ENCODE data around the gene SKOR1. TPM values are rescaled to one million over a fixed set of nuclear protein-coding genes. Genes with fewer than 3 reads are reported as not detected.

The SKOR1 gene
- total RNA-seq, 1 experiment from 2014 or later: 0.81 TPM

DNA sequence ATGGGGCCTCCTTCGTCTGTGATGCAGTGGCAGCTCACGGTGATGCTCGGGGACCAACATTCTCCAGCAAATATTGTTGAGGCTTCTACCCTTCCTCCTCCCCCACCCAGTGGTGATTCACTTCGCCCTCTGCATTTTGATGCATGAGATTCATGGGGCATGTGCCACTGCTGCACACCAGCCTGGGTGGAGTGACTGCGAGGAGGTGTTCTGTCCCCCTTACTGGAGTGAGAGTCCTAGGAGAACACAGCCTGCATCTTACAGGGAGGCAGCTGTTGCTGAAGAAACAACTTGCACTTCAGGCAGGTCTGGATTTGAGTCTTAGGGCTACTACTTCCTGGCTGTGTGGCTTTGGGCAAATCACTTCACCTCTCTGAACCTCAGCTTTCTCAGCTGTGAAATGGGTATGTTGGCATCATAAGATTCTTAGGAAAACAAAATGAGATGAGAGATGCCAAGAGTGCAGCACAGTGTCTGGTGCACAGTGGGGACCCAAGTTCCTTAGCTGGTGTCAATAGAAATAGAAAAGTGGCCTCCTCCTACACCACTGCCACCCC is 10.2 kb upstream of the SKOR1 start:
- H3K9ac ChIP-seq (ENCODE audit: low read length): no peak overlapping the region
- no peaks in the 10 kb centered on the region for H3K9me3 ChIP-seq (ENCODE audit: control insufficient read depth in 1 of 2, insufficient read depth in 1 of 2, low read depth in 1 of 2, low read length in 2 of 2)
- TF ChIP-seq, protein P1, sequence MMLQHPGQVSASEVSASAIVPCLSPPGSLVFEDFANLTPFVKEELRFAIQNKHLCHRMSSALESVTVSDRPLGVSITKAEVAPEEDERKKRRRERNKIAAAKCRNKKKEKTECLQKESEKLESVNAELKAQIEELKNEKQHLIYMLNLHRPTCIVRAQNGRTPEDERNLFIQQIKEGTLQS (IDR thresholded peaks at IDR 0.05): no peak
- TF ChIP-seq ELF1 (IDR thresholded peaks at IDR 0.05; ENCODE audit: borderline replicate concordance, low read depth): no peak
- TF ChIP-seq FOSL1 (IDR thresholded peaks at IDR 0.05; ENCODE audit: low read depth): no peak
- no peak for TF ChIP-seq CBX3 (IDR thresholded peaks at IDR 0.05; ENCODE audit: low read depth)
- TF ChIP-seq EGR1 (IDR thresholded peaks at IDR 0.05; ENCODE audit: low read depth): no peak
- TF ChIP-seq RAD21 (IDR thresholded peaks at IDR 0.05; ENCODE audit: low read depth): no peak
- no peak for TF ChIP-seq SRF (IDR thresholded peaks at IDR 0.05; ENCODE audit: low read depth)
- no peak for TF ChIP-seq TCF7L2 (IDR thresholded peaks at IDR 0.05; ENCODE audit: borderline replicate concordance, extremely low read depth, insufficient read depth, insufficient read length)
- no peak for TF ChIP-seq JUND (IDR thresholded peaks at IDR 0.05)
- TF ChIP-seq, protein P2, sequence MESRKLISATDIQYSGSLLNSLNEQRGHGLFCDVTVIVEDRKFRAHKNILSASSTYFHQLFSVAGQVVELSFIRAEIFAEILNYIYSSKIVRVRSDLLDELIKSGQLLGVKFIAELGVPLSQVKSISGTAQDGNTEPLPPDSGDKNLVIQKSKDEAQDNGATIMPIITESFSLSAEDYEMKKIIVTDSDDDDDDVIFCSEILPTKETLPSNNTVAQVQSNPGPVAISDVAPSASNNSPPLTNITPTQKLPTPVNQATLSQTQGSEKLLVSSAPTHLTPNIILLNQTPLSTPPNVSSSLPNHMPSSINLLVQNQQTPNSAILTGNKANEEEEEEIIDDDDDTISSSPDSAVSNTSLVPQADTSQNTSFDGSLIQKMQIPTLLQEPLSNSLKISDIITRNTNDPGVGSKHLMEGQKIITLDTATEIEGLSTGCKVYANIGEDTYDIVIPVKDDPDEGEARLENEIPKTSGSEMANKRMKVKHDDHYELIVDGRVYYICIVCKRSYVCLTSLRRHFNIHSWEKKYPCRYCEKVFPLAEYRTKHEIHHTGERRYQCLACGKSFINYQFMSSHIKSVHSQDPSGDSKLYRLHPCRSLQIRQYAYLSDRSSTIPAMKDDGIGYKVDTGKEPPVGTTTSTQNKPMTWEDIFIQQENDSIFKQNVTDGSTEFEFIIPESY (IDR thresholded peaks at IDR 0.05; ENCODE audit: extremely low read depth, insufficient replicate concordance, low read length): no peak
- no peak for TF ChIP-seq ZFX (IDR thresholded peaks at IDR 0.05)
- H3K27me3 ChIP-seq (ENCODE audit: insufficient read depth, low read length): no peaks in the 10 kb centered on the region
- no peaks in the 10 kb centered on the region for H3K4me1 ChIP-seq (ENCODE audit: control insufficient read depth in 1 of 2, insufficient read depth in 2 of 2, low read length in 2 of 2)
- H3K79me2 ChIP-seq (ENCODE audit: insufficient read depth, low read length): no peaks in the 10 kb centered on the region
- no peak overlapping the region for H3K4me2 ChIP-seq (ENCODE audit: low read length)
- no peak overlapping the region for H2AFZ ChIP-seq (ENCODE audit: low read depth, low read length, poor library complexity, severe bottlenecking)
- no peaks in the 10 kb centered on the region for H3K9me2 ChIP-seq (ENCODE audit: insufficient read depth)
- ATAC-seq (no peak), DNase-seq (ENCODE audit: low read depth, low spot score) (no peak)
- no peak overlapping the region for H3K4me3 ChIP-seq (replicated peaks in 1 of 2; ENCODE audit: low read depth in 1 of 2, low read length in 2 of 2)
- H3K27ac ChIP-seq (ENCODE audit: low read depth, low read length): no peak overlapping the region
- no TSS peak for BruUV-seq (replicated peaks)
- no peaks in the 10 kb centered on the region for H4K20me1 ChIP-seq (ENCODE audit: insufficient read depth)
- ChIA-PET CTCF (no interaction called here), POLR2A (no interaction called here), RAD21 (ENCODE audit: low non-redundant PET in 1 of 2, low total read pairs in 2 of 2, uncharacterized antibody in 2 of 2, unreplicated experiment in 2 of 2) (no interaction called here)
- H3K36me3 ChIP-seq (ENCODE audit: control insufficient read depth in 1 of 2, insufficient read depth in 2 of 2, low read length in 2 of 2): no peaks in the 10 kb centered on the region
- intact Hi-C loops (cut with micrococcal nuclease): no loop called here

Data from HCT116 (cell line).